Renal pelvis (tissue), 4 donors: ENCODE measurements around the gene L3MBTL1. TPM values are rescaled to one million over a fixed set of nuclear protein-coding genes. Genes with fewer than 3 reads are reported as not detected.
"Not testable (repeated sequence)": the region's sequence is repeated elsewhere in the genome, so short reads cannot be mapped to it uniquely, and the experiment has no call there.

ENCODE experiments used
- DNase-seq: peaks from one replicate; pipeline ENCODE4 v3.0.0-alpha.2; 2013
- polyA plus RNA-seq, 3 donors: library from polyadenylated mRNA; unstranded; fragments of 120-200 nt; gene quantifications; one replicate each; pipeline ENCODE4 v1.2.1, GENCODE V29; 2013; ENCODE audit not compliant: insufficient read length in 3 of 3

The L3MBTL1 gene
- polyA plus RNA-seq, 3 donors, result 12.3 to 27.8 (median 25.8) TPM

DNA sequence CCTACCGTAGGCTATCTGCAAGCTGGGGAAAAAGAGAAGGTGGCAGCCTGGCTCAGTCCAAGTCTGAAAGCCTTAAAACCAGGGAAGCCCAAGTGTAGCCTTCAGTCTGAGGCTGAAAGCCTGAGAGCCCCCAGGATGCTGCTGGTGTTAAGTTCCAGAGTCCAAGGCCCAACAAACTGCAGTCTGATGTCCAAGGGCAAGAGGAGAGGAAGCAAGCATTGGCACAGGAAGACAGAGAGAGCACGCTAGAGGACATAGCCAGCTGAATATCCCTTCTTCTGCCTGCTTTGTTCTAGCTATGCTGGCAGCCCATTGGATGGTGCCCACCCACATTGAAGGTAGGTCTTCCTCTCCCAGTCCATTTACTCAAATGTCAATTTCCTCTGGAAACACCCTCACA is 12.1 kb upstream of the L3MBTL1 start:
- DNase-seq, result no peak

DNA sequence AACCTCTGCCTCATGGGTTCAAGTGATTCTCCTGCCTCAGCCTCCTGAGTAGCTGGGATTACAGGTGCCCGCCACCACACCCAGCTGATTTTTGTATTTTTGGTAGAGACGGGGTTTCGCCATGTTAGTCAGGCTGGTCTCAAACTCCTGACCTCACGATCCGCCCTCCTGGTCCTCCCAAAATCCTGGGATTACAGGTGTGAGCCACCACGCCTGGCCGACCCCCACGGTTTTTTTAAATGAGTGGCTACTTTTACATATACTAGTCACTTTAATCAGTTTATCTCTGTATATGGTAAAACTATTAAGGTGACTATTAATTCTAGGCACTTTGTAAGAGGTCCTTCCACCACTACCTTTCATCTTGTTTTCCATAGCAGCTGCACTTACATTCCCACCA is 5.5 kb upstream of the L3MBTL1 start:
- DNase-seq, result not testable (repeated sequence)

DNA sequence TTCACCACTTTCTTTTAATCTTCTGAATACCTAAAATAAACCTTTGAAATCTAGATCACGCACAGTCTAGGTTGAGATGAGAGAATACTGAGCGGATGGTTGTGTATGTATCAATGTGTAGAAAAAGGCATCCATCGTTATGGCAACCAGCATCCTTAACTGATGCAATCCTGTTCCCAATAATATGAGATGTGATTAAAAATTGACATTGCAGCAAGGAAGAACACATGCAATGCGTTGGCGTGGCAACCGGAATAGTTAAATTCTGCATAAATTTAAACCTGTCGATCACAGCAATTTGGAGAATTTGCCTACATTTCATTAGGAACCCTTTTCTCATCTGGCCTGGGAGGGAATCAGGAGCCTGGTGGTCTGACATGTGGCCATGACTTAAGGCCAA is 1.3 kb upstream of the L3MBTL1 start:
- DNase-seq, result no peak

DNA sequence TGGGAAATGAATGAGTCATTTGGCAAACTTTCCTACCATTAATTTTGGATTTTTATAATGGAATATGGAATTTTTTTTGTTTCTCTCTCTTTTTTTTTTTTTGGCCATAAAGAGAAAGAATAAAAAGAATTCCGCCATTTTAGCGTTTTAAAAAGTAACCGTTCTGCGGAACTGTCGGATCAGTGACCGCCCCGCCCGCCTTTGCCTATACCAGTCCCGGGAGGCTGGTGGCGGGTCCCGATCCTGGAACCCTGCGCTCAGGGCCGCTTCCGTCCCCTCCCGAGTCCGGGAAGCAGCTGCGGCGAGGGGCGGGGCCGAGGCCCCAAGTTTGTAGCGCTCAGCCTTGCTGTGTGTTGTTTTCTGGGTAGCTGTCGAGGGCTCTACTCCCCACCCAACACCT is 609 bp downstream of the L3MBTL1 start:
- DNase-seq, result no peak

DNA sequence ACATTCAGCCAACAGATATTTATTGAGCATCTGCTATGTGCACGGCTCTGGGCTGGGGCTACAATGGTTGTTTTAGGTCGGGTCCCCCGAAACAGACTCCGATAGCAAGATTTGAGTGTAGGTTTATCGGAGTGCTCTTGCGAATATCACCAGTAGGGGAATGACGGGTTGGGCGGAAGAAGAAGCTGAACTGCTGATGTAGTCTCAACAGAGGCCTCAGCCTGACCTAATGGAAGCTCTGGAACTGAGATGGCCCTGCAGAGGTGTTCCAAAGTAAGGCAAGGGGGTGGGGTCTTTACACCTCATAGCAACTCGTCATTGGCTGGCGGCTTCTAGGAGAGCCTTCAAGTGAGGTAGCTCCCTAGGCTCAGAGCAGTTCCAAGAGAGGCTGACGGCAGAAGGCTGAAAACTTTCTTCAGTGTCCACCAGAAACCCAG is 1.1 kb downstream of the L3MBTL1 start:
- DNase-seq, result no peak

DNA sequence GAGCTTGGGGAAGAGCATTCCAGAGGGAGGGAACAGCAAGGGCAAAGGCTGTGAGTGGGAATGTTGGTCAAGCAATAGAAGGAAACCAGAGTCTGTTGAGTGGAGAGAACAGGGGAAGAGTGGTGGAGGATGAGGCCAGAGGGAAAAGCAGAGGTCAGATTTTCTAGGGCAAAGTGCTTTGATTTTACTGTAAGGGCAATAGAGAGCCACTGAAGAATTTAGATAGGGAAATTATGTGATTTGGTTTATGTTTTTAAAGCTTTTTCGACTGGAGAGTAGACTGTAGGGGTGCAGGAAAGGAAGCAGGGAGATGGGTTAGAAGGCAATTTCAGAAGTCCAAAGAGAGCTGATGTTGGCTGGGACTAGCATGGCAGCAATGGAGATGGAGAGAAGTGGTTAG is 4.4 kb downstream of the L3MBTL1 start:
- no peak for DNase-seq

DNA sequence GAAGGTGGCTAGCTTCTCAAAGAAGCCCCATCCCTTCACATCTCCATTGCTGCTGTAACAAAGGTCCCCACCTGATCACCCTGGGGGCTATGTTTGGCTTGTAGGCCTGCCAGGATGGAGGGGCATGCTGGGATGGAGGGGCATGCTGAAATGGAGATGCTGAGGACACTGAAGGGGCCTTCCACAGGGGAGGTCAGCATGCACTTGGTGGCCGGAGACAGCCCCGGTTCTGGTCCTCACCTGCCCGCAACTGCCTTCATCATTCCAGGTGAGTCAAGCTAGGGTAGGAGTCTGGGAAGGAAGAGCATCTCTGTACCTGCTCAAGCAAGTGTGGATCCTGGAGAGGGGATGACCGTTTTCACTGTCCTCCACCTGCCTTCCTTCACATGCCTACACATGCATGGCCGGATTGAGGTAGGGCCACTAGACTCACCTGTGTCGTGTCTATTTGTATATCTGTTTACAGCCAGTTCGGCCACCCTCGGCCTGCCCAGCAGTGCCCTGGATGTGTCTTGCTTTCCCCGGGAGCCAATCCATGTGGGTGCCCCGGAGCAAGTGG is 6.0 kb downstream of the L3MBTL1 start:
- DNase-seq, result no peak

DNA sequence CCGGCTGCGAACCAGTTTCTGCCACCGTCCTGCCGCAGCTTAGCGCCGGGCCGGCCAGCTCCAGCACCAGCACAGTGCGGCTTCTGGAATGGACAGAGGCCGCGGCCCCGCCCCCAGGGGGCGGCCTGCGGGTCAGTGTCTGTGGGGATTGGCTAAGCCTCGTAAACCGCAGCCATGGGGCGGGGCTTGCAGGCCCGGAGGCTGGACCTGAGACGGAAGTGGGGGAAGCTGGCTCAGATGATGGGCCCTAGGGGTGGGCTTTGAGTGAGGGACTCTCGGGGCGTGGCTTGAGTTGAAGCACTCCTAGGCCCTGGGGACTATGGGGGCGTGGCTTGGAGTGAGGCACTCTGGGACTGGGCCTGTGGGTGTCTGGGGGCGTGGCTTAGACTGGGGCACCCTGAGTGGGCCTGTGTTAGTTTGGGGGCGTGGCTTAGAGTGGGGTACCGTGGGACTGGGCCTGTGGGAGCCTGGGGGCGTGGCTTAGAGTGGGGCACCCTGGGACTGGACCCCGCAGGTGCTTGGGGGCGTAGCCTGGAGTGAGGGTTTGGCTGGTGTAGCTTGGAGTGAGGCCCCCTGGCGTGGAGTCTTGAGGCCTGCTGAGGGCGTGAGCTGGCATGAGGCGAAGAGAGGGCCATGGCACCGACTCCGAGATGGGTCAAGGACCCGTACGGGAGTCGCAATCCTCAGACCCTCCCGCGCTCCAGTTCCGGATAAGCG is 6.6 kb downstream of the L3MBTL1 start:
- DNase-seq, result peak; percentile 99

DNA sequence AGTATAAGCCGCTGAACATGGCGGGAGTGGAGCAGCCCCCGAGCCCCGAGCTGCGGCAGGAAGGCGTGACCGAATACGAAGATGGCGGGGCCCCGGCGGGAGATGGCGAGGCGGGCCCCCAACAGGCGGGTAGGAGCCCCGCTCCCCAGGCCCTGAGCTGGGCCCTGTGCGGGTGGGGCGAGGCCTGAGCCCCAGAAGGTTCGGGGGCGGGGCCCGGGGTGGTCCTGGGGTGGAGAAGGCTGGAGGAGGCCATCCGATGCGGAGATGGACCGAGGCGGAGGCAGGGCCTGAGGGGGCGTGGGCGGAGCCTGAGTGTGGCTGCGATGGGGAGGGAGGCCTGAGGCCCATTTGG is 7.1 kb downstream of the L3MBTL1 start:
- no peak for DNase-seq

DNA sequence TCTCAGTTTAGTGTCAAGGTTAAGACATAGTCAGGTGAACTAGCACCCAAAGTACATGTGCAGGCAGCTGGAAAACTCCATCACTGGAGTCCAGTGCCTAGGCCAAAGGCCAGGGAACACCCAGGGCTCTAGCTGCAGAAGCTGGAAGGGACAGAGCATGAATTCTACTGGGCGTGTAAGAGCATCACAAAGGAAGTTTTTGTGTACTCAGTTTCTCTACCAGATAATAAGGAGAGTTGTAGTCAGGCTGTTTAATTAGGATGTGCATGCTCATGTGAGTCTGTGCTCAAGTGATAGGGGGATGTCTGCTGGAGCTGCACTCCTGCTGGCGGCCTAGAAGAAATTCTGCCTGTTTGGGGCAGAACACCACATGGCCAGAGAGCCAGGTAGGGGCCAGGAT is 8.1 kb downstream of the L3MBTL1 start:
- no peak for DNase-seq

DNA sequence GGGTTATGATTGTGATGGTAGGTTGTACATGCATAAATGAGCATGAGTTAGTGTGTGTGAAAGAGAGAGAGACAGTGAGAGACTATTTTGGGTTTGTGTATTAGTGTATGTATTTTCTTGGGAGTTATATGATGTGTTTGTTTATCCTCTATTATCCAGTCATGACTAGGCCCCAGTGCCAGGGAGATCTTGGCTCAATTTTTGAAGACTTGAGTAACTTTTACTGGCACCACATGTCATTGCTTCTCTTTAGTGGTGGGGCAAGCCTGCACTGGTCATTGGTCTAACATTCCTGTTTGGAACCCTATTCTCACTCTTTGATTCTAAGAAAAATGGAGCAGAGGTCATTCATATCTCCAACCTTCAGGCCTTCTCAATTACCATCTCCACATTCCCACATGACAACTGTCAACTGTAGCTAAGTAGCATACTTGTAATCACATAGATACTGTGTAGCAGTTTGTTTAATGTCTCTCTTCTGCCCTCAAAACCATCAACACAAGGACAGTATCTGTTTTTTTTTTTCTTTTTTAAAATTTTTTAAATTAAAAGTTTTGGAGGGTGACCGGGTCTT is 8.8 kb downstream of the L3MBTL1 start:
- DNase-seq, result no peak

DNA sequence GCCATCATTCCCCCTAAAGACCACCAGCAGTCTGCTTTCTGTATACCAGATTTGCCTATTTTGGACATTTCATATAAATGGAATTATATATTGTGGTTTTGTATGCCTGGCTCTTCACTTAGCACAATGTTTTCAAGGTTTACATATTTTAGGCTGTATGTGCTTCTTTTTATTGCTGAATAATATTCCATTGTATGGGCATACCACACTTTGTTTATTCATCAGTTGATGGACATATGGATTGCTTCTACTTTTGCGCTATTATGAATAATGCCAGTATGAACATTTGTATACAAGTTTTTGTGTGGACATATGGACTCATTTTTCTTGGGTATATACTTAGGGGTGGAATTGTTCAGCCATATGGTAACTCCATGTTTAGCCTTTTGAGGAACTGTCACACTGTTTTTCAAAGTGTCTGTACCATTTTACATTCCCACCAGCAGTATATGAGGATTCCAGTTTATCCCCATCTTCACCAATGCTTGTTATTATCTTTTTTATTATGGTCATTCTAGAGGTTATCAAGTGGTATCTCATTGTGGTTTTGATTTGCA is 12.7 kb downstream of the L3MBTL1 start:
- no peak for DNase-seq

DNA sequence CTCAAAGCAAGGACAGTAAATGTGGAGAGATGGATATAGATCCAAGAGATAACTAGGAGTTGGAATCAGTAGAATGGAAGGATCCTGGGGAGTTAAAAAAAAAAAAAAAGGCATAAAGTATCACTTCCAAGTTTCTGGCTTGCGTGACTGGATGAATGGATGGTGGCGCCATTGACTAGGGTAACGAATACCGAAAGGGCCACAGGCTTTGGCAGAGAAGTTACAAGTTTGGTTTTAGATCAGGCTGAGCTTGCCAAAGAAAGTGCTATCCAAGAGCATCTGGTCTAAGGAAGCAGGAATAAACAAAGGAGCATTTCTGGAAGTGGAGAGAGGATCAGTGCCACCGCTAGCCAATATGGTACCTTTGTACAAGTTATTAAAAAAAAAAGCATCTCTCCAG is 17.5 kb downstream of the L3MBTL1 start:
- DNase-seq, result no peak

DNA sequence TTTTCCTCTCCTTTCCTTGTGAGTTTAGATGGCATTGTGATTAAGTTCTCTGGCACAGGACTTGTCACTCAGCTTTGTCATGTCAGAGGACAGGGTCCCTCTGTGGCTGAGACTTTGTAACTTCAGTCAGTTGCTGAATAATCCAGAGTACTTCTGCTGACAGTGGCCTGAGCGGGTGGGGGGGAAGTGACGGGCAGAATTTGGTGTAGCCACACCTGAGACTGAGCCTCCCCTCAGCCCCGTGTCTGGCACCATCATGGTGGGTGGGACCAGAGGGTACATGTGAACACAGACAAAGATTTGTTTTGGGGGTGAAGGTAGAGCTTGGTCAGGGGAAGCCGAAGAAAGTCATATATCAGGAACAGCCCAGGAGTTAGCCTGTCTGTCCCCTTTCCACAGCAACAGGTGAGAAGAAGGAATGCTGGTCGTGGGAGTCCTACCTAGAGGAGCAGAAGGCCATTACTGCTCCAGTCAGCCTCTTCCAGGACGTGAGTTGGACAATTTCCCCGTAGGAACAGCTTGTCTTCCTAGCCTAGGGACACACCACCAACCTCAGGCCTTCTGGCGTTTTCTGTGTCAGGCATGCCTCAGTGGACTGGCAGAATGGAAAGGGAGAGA is 20.9 kb downstream of the L3MBTL1 start:
- DNase-seq, result no peak

DNA sequence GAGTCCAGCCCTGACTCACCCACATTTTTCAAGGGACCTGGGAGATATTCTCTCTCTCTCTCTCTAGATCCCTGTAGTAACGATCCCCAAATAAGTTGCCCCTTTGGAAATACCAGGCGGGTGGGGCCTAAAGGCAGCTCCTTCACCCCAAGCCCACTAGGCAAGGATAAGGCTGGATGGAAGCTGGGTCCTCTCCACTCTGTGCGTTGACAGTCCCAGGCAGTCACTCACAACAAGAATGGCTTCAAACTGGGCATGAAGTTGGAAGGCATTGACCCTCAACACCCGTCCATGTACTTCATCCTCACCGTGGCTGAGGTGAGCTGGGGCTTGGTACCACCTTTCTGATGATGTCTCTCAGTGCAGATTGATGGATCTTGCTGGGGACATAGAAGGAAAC is 21.6 kb downstream of the L3MBTL1 start:
- no peak for DNase-seq

DNA sequence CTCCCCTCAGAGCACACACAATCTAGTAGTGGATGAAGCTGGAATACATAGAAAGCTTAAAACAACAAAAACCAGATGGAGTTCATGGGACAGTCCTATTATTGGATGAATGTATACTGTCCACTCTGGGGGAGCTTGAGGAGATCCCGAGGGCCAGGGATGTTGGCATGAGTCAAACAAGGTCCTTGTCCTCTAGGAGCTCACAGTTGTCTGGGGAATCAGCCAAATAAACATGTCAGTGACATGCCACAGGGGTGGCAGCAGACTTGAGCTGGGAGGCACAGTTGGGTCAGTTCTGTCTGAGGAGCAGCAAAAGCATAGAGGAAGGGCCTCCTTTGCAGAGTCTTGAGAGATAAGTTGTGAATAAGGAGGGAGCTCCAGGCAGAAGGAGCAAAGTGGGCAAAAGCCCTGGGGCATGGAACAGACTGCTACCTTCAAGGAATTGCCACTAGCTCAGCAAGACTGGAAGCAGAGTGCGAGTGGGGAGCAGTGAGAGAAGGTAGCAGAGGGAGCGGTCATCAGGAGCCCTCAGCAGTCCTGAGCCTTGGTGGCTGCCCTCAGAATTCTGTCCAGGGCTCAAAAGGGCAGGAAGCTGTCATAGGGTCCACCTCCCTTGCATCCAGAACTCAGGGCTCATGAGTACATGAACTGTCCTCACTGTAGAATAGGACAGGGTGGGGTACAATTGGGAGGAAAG is 22.1 kb downstream of the L3MBTL1 start:
- no peak for DNase-seq

DNA sequence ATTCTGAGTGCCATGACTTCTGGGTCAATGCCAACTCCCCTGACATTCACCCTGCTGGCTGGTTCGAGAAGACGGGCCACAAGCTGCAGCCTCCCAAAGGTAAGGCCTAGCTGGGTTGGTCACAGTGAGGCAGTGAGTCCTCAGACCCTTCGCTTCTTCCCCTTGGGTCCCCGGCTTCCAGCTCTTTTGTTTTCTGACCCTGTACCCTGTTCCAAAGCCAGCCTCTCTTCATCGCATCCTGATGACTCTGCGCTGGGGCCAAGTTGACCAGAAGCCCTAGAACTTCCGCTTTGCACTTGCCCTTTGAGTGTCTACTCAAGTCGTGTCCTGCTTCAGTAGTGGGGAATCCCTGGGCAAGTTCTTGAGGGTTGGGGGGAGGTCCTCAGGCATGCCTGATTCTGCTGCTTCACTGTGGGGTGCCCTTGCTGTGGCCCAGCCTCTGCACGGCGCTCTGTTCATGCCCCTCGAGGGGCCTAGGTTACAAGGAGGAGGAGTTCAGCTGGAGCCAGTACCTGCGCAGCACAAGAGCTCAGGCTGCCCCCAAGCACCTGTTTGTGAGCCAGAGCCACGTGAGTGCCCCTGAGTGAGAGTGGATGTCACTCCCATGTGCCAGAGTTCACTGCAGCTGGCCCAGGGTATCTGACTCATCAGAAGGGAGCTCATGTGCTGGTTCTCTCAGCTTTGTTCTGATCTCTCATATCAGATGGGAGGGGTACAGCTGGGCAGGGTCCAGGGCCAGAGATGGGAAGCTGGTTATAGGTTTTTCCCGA is 23.0 kb downstream of the L3MBTL1 start:
- no peak for DNase-seq

DNA sequence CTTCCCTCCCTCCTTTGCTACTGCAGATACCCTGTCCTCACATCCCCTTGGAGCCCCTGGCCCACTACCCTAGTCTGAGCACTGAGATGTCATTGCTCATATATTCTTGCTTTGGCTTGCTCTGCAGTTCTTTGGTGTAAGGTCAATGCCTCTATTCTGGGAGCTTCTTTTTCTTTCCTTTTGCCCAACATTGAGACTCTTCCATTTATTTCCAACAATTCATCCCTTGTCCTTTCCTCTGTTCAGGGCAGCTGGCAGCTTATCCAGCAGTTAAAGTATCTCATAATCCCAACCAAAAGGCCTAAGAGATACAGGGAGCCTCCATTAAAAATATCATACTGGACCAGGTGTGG is 23.6 kb downstream of the L3MBTL1 start:
- DNase-seq, result no peak

DNA sequence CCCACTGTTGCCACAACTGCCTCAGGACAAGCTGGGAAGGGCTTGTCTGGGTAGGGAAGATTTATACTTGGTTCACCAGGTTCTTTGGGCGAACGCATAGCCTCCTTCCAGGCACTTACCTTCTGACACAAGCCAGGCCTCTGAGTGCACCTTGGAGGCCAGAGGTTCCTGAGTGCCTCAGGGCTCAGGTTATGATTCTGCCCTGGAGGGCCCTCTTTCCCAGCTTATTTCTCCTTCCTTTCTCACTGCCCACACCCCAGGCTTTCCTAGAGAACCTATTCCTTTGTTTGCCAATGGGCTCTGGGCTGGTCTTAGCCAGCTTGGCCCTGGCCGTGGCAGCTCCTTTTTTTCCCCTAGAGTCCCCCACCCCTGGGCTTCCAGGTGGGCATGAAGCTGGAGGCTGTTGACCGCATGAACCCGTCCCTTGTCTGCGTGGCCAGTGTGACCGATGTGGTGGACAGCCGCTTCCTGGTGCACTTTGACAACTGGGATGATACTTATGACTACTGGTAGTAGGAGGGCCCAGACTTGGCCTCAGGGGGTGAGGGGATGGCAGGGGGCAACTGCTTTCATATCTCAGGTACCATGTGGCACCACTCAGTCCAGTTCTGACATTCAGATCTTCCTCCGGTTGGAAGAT is 25.0 kb downstream of the L3MBTL1 start:
- no peak for DNase-seq

DNA sequence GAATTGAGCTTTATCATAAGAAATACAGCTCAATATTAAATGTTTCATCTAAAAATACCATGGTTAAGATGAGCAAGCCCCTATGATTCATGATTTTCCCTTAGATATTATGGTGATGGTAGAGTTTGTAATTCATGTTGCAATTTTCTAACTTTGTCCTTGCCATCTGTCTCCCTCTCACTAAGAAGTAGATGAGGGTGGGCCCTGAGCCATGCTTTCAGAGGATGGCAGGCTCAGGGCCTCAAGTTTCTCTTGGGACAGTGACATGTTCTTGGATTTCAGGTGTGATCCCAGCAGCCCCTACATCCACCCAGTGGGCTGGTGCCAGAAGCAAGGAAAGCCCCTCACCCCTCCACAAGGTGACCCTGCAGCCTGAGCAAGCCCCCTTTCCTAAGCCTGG is 25.6 kb downstream of the L3MBTL1 start:
- no peak for DNase-seq

DNA sequence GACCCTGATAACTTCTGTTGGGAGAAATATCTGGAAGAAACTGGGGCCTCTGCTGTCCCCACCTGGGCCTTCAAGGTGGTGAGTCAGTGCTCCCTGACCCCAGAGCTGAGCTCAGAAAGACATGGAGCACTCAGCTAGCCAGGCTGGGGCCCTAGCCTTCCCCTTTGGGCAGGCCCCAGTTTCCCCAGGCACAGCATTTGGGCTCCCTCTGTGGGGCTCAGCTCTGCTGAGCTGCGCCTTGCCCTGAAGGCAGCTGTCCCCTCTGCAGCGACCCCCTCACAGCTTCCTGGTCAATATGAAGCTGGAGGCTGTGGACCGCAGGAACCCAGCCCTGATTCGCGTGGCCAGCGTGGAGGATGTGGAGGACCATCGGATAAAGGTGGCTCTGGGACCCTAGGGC is 26.5 kb downstream of the L3MBTL1 start:
- DNase-seq, result no peak
